ENCODE measurements around the gene RAP1B. TPM values are rescaled to one million over a fixed set of nuclear protein-coding genes. Genes with fewer than 3 reads are reported as not detected.

The RAP1B gene
- total RNA-seq, 1 donor from 2014 or later: 158 TPM

- peaks cover 53% of the 10 kb centered on the region for H3K4me1 ChIP-seq
- no peak for ATAC-seq
- no peaks in the 10 kb centered on the region for H3K36me3 ChIP-seq
- H3K27ac ChIP-seq: peak overlapping the region; percentile 96
- DNase-seq: no peak
- TF ChIP-seq CTCF (IDR thresholded peaks at IDR 0.05): no peak
- H3K9me3 ChIP-seq: no peaks in the 10 kb centered on the region
- no peaks in the 10 kb centered on the region for H3K27me3 ChIP-seq
- peak overlapping the region; percentile 87 for H3K4me3 ChIP-seq
- intact Hi-C loops (cut with DNase I): no loop called here
Observed at GRCh38 chr12:68612202-68612601, 1.5 kb downstream of the RAP1B start.

GRCh38 chr12:68612697-68613096, 2.0 kb downstream of the RAP1B start:
- H3K27ac ChIP-seq: peak overlapping the region; percentile 96
- ATAC-seq (no peak), DNase-seq (no peak)
- no peaks in the 10 kb centered on the region for H3K9me3 ChIP-seq
- TF ChIP-seq CTCF (IDR thresholded peaks at IDR 0.05): no peak
- H3K4me1 ChIP-seq: peaks cover 58% of the 10 kb centered on the region
- intact Hi-C loops (cut with DNase I): no loop called here
- H3K27me3 ChIP-seq: no peaks in the 10 kb centered on the region
- no peaks in the 10 kb centered on the region for H3K36me3 ChIP-seq
- peak overlapping the region; percentile 87 for H3K4me3 ChIP-seq

- Histone ChIP-seq H3K9me3 (no peaks in the 10 kb centered on the region), H3K4me1 (peaks cover 64% of the 10 kb centered on the region), H3K27ac (peak overlapping the region; percentile 96), H3K27me3 (no peaks in the 10 kb centered on the region), H3K4me3 (peak overlapping the region; percentile 87), H3K36me3 (no peaks in the 10 kb centered on the region)
- no peak for DNase-seq
- intact Hi-C loops (cut with DNase I): no loop called here
- ATAC-seq: no peak
- no peak for TF ChIP-seq CTCF (IDR thresholded peaks at IDR 0.05)
Observed at GRCh38 chr12:68613209-68613904, 2.7 kb downstream of the RAP1B start.

- Histone ChIP-seq H3K27me3 (no peaks in the 10 kb centered on the region), H3K4me1 (peaks cover 72% of the 10 kb centered on the region), H3K9me3 (no peaks in the 10 kb centered on the region), H3K27ac (no peak overlapping the region), H3K4me3 (peak overlapping the region; percentile 87), H3K36me3 (no peaks in the 10 kb centered on the region)
- no peak for TF ChIP-seq CTCF (IDR thresholded peaks at IDR 0.05)
- no peak for ATAC-seq
- DNase-seq: no peak
- intact Hi-C loops (cut with DNase I): no loop called here
Observed at GRCh38 chr12:68614105-68614679, 3.5 kb downstream of the RAP1B start.

- ATAC-seq (no peak), DNase-seq (no peak)
- no peaks in the 10 kb centered on the region for H3K9me3 ChIP-seq
- TF ChIP-seq CTCF (IDR thresholded peaks at IDR 0.05): no peak
- peaks cover 76% of the 10 kb centered on the region for H3K4me1 ChIP-seq
- H3K27me3 ChIP-seq: no peaks in the 10 kb centered on the region
- H3K4me3 ChIP-seq: peak overlapping the region; percentile 87
- intact Hi-C loops (cut with DNase I): no loop called here
- H3K27ac ChIP-seq: no peak overlapping the region
- no peaks in the 10 kb centered on the region for H3K36me3 ChIP-seq
Observed at GRCh38 chr12:68614769-68615168, 4.1 kb downstream of the RAP1B start.

All from upper lobe of right lung (tissue), 1 donor.